Colonic mucosa (tissue), 4 donors: ENCODE measurements around the gene TWSG1. TPM values are rescaled to one million over a fixed set of nuclear protein-coding genes. Genes with fewer than 3 reads are reported as not detected.

Experiments
- DNase-seq: peaks from one replicate; pipeline ENCODE4 v3.0.0-alpha.2; 2020
- H3K27ac ChIP-seq: fragments of 200-600 bp; one replicate; pipeline ENCODE4 v1.8.0; 2021
- H3K27me3 ChIP-seq: fragments of 200-600 bp; one replicate; pipeline ENCODE4 v1.8.0; 2021
- H3K36me3 ChIP-seq: fragments of 200-600 bp; one replicate; pipeline ENCODE4 v1.8.0; 2021
- H3K4me1 ChIP-seq: fragments of 200-600 bp; one replicate; pipeline ENCODE4 v1.8.0; 2021; ENCODE audit warnings: mild to moderate bottlenecking
- H3K4me3 ChIP-seq: fragments of 200-600 bp; one replicate; pipeline ENCODE4 v1.8.0; 2021
- H3K9ac ChIP-seq, 2 donors: one replicate each; pipeline ENCODE4 v1.7.0; 2013; ENCODE audit warnings: control low read depth in 2 of 2, low read depth in 2 of 2, low read length in 2 of 2
- H3K9me3 ChIP-seq: fragments of 200-600 bp; one replicate; pipeline ENCODE4 v1.8.0; 2021
- CTCF ChIP-seq: fragments of 200-600 bp; IDR thresholded peaks from one replicate; pipeline ENCODE4 v1.8.0; 2022; ENCODE audit warnings: antibody characterized with exemption, mild to moderate bottlenecking
- intact Hi-C: fragments of 100-400 bp; cut with DNase I; formaldehyde crosslinking; loops from one replicate; pipeline ENCODE4 v1.14.1; 2022
- total RNA-seq, 2 donors: library from RNA; stranded (reverse); fragmentation: NEBNext Ultra II Directional in 1 of 2; extraction: Animal tissue kit (Norgen Biotek cat#: 25700) in 1 of 2; gene quantifications; one replicate each; pipeline ENCODE4 v1.2.1, GENCODE V29; 2021
- donor health status: healthy.
- donor health status: DM: no; HTN: no; CAD: no.
- donor health status: DM: no; HTN: no; CAD: no.

Gene TWSG1
- 10 to 100 TPM; 14.1 to 25.1 TPM for total RNA-seq

- Histone ChIP-seq H3K27me3 (no peaks in the 10 kb centered on the region), H3K4me3 (peak within 1 kb of the TSS; percentile 82), H3K9ac (peak within 1 kb of the TSS; percentile 76 to 79), H3K27ac (peak within 1 kb of the TSS; percentile 80), H3K9me3 (no peaks in the 10 kb centered on the region), H3K4me1 (peaks cover 3% of the 10 kb centered on the region), H3K36me3 (no peaks in the 10 kb centered on the region)
- intact Hi-C loops = loop anchor here (10.0 kb wide), 2 partner anchors 180 to 260 kb away; no protein-coding TSS in a partner anchor
- TF ChIP-seq CTCF = peak; percentile 11
- peak; percentile 94 for DNase-seq
These were observed at the start of gene TWSG1 for GRCh38 chr18:9334329-9334972. TWSG1 (plus strand) TSS chr18:9334773; CDS start chr18:9337230, 2,457 bp downstream.

GRCh38 chr18:9285604-9286003, 49.0 kb upstream of the TWSG1 start:
- DNase-seq = no peak
- Histone ChIP-seq H3K36me3 (no peaks in the 10 kb centered on the region), H3K27ac (no peak overlapping the region), H3K4me1 (no peaks in the 10 kb centered on the region), H3K27me3 (no peaks in the 10 kb centered on the region), H3K9ac (no peak overlapping the region), H3K9me3 (no peaks in the 10 kb centered on the region), H3K4me3 (no peak overlapping the region)
- intact Hi-C loops = no loop called here
- no peak for TF ChIP-seq CTCF

- no peaks in the 10 kb centered on the region for H3K27me3 ChIP-seq
- H3K27ac ChIP-seq = no peak overlapping the region
- no peak overlapping the region for H3K9ac ChIP-seq
- TF ChIP-seq CTCF = no peak
- no peaks in the 10 kb centered on the region for H3K4me1 ChIP-seq
- H3K4me3 ChIP-seq = no peak overlapping the region
- no peaks in the 10 kb centered on the region for H3K9me3 ChIP-seq
- intact Hi-C loops = no loop called here
- no peaks in the 10 kb centered on the region for H3K36me3 ChIP-seq
- no peak for DNase-seq
These were observed 47.5 kb upstream of the TWSG1 start for GRCh38 chr18:9287036-9287435.

- no peaks in the 10 kb centered on the region for H3K27me3 ChIP-seq
- intact Hi-C loops = no loop called here
- H3K9me3 ChIP-seq = no peaks in the 10 kb centered on the region
- no peaks in the 10 kb centered on the region for H3K4me1 ChIP-seq
- TF ChIP-seq CTCF = no peak
- no peak overlapping the region for H3K9ac ChIP-seq
- no peak for DNase-seq
- no peak overlapping the region for H3K27ac ChIP-seq
- no peaks in the 10 kb centered on the region for H3K36me3 ChIP-seq
- H3K4me3 ChIP-seq = no peak overlapping the region
These were observed 44.9 kb upstream of the TWSG1 start for GRCh38 chr18:9289698-9290097.

- no peaks in the 10 kb centered on the region for H3K27me3 ChIP-seq
- H3K4me3 ChIP-seq = no peak overlapping the region
- no peak overlapping the region for H3K27ac ChIP-seq
- no peaks in the 10 kb centered on the region for H3K9me3 ChIP-seq
- no peak for TF ChIP-seq CTCF
- no peaks in the 10 kb centered on the region for H3K36me3 ChIP-seq
- H3K4me1 ChIP-seq = no peaks in the 10 kb centered on the region
- no peak for DNase-seq
- intact Hi-C loops = no loop called here
- H3K9ac ChIP-seq = no peak overlapping the region
These were observed 44.4 kb upstream of the TWSG1 start for GRCh38 chr18:9290156-9290555.
